HEK293 (cell line): Measurements from ENCODE around the gene PRKCA.

Experiments used
- CTCF ChIA-PET: fragments of 350-600 bp; formaldehyde crosslinking; extraction: SDS; loops from one replicate; lab custom pipeline; 2021; ENCODE audit warnings: antibody characterized with exemption; lab: Yijun Ruan, JAX
- POLR2A ChIA-PET: fragments of 300-600 bp; formaldehyde crosslinking; extraction: SDS; loops from one replicate; lab custom pipeline; 2020; ENCODE audit warnings: antibody characterized with exemption, inconsistent platforms; lab: Yijun Ruan, JAX
- H3K27ac ChIP-seq: fragments of 200-500 bp; sonication (Bioruptor generic); 2 replicates; pipeline ENCODE4 v1.5.1; 2014; ENCODE audit warnings: low read depth, low read length, control low read depth, inconsistent platforms; ENCODE audit errors: extremely low read depth
- H3K36me3 ChIP-seq, 2 experiments: fragments of 200-500 bp in 1 of 2; sonication (Bioruptor generic) in 1 of 2; 1 replicate in 1 of 2; 2 replicates in 1 of 2; pipeline ENCODE4 v1.5.1; 2014 to 2017; ENCODE audit warnings: inconsistent platforms in 2 of 2, low read length in 2 of 2; ENCODE audit not compliant: control insufficient read depth in 2 of 2, insufficient read depth in 1 of 2
- H3K4me1 ChIP-seq: fragments of 200-500 bp; sonication (Bioruptor generic); 2 replicates; pipeline ENCODE4 v1.5.1; 2014; ENCODE audit warnings: mild to moderate bottlenecking, low read length, inconsistent platforms; ENCODE audit not compliant: control insufficient read depth, insufficient read depth
- H3K4me3 ChIP-seq: 2 replicates; pipeline ENCODE4 v1.5.1; 2011; ENCODE audit warnings: low read depth, mild to moderate bottlenecking, control low read depth, low read length, moderate library complexity
- H3K9me3 ChIP-seq: fragments of 200-500 bp; sonication (Bioruptor generic); 2 replicates; pipeline ENCODE4 v1.5.1; 2014; ENCODE audit warnings: low read depth, low read length, inconsistent platforms; ENCODE audit not compliant: control insufficient read depth, insufficient read depth
- BCL11A ChIP-seq: fragments of 450-650 bp; formaldehyde crosslinking; IDR thresholded peaks from 2 replicates; pipeline ENCODE4 v1.5.1; 2016; ENCODE audit warnings: low read depth, missing biosample characterization, missing genetic modification characterization
- EGR2 ChIP-seq: fragments of 450-650 bp; formaldehyde crosslinking; IDR thresholded peaks from 2 replicates; pipeline ENCODE4 v1.5.1; 2016; ENCODE audit warnings: low read depth, missing biosample characterization, missing genetic modification characterization
- GLI2 ChIP-seq: fragments of 450-650 bp; formaldehyde crosslinking; IDR thresholded peaks from 2 replicates; pipeline ENCODE4; 2017; ENCODE audit warnings: missing biosample characterization, missing genetic modification characterization, low read depth, borderline replicate concordance
- WT1 ChIP-seq: fragments of 450-650 bp; formaldehyde crosslinking; IDR thresholded peaks from 2 replicates; pipeline ENCODE4 v1.5.1; 2016; ENCODE audit warnings: missing biosample characterization, missing genetic modification characterization
- ZNF140 ChIP-seq: fragments of 450-650 bp; formaldehyde crosslinking; IDR thresholded peaks from 2 replicates; pipeline ENCODE4 v1.5.1; 2016; ENCODE audit warnings: missing biosample characterization, missing genetic modification characterization
- ZNF175 ChIP-seq: fragments of 450-650 bp; formaldehyde crosslinking; IDR thresholded peaks from 2 replicates; pipeline ENCODE4 v1.5.1; 2016; ENCODE audit warnings: missing biosample characterization, missing genetic modification characterization
- ZNF280C ChIP-seq: fragments of 450-650 bp; formaldehyde crosslinking; IDR thresholded peaks from 2 replicates; pipeline ENCODE4 v1.5.1; 2016; ENCODE audit warnings: missing biosample characterization, missing genetic modification characterization
- ZNF302 ChIP-seq: fragments of 450-650 bp; formaldehyde crosslinking; IDR thresholded peaks from 2 replicates; pipeline ENCODE4 v1.5.1; 2016; ENCODE audit warnings: missing biosample characterization, missing genetic modification characterization, low read depth
- ZNF366 ChIP-seq: fragments of 450-650 bp; formaldehyde crosslinking; conservative IDR thresholded peaks from 2 replicates; pipeline ENCODE4 v1.5.1; 2016; ENCODE audit warnings: missing biosample characterization, missing genetic modification characterization
- ZNF529 ChIP-seq: fragments of 450-650 bp; formaldehyde crosslinking; IDR thresholded peaks from 2 replicates; pipeline ENCODE4 v1.5.1; 2017; ENCODE audit warnings: missing genetic modification characterization, missing biosample characterization; ENCODE audit not compliant: insufficient replicate concordance
- ZNF555 ChIP-seq: fragments of 450-650 bp; formaldehyde crosslinking; conservative IDR thresholded peaks from 2 replicates; pipeline ENCODE4 v1.5.1; 2017; ENCODE audit warnings: missing biosample characterization, mild to moderate bottlenecking, missing genetic modification characterization, inconsistent platforms
- ZNF558 ChIP-seq: fragments of 450-650 bp; formaldehyde crosslinking; IDR thresholded peaks from 2 replicates; pipeline ENCODE4 v1.5.1; 2016; ENCODE audit warnings: missing biosample characterization, missing genetic modification characterization
- ZNF560 ChIP-seq: fragments of 450-650 bp; formaldehyde crosslinking; IDR thresholded peaks from 2 replicates; pipeline ENCODE4 v1.5.1; 2017; ENCODE audit warnings: missing biosample characterization, missing genetic modification characterization, borderline replicate concordance
- ZNF596 ChIP-seq: fragments of 450-650 bp; IDR thresholded peaks from 2 replicates; pipeline ENCODE4 v1.5.0; 2018; ENCODE audit warnings: missing biosample characterization, mild to moderate bottlenecking, missing genetic modification characterization, moderate library complexity
- ZNF701 ChIP-seq: fragments of 450-650 bp; formaldehyde crosslinking; IDR thresholded peaks from 2 replicates; pipeline ENCODE4 v1.5.1; 2016; ENCODE audit warnings: missing biosample characterization, missing genetic modification characterization
- ZSCAN18 ChIP-seq: fragments of 450-650 bp; formaldehyde crosslinking; IDR thresholded peaks from 2 replicates; pipeline ENCODE4 v1.5.1; 2016; ENCODE audit warnings: missing biosample characterization, missing genetic modification characterization
- ZSCAN4 ChIP-seq: fragments of 450-650 bp; formaldehyde crosslinking; IDR thresholded peaks from 2 replicates; pipeline ENCODE4 v1.5.1; 2017; ENCODE audit warnings: missing biosample characterization, missing genetic modification characterization

Gene PRKCA

GRCh38 chr17:66369830-66370229, 67.4 kb downstream of the PRKCA start:
- POLR2A ChIA-PET = interaction anchor here (0.6 to 0.7 kb wide), 2 partner anchors 8 to 724 kb away, joined by 3 read pairs; no protein-coding TSS in a partner anchor
- Histone ChIP-seq H3K4me1 (peaks cover 29% of the 10 kb centered on the region), H3K27ac (no peak overlapping the region), H3K9me3 (no peaks in the 10 kb centered on the region), H3K36me3 (no peaks in the 10 kb centered on the region), H3K4me3 (no peak overlapping the region)
- CTCF ChIA-PET = interaction anchor here (0.6 kb wide), 1 partner anchor 18 kb away, joined by 3 read pairs; no protein-coding TSS in a partner anchor
- TF ChIP-seq WT1 (tag by site-specific recombination) = no peak
- no peak for TF ChIP-seq ZSCAN4 (tag by site-specific recombination)
- TF ChIP-seq GLI2 (tag by site-specific recombination) = no peak
- TF ChIP-seq ZNF175 (tag by site-specific recombination) = no peak
- no peak for TF ChIP-seq ZNF555
- no peak for TF ChIP-seq ZNF529 (tag by site-specific recombination)
- no peak for TF ChIP-seq ZNF366 (tag by site-specific recombination)
- TF ChIP-seq ZNF280C (tag by site-specific recombination) = no peak
- TF ChIP-seq ZNF302 = no peak
- no peak for TF ChIP-seq BCL11A (tag by site-specific recombination)
- no peak for TF ChIP-seq EGR2 (tag by site-specific recombination)
- TF ChIP-seq ZNF560 (tag by site-specific recombination) = no peak
- TF ChIP-seq ZNF558 (tag by site-specific recombination) = no peak
- no peak for TF ChIP-seq ZSCAN18
- TF ChIP-seq ZNF596 (tag by site-specific recombination) = no peak

GRCh38 chr17:66371561-66371960, 69.1 kb downstream of the PRKCA start:
- ChIA-PET POLR2A (no interaction called here), CTCF (no interaction called here)
- TF ChIP-seq ZNF701 (tag by site-specific recombination) (no peak), ZSCAN18 (no peak), ZNF140 (tag by site-specific recombination) (no peak)
- Histone ChIP-seq H3K4me3 (no peak overlapping the region), H3K9me3 (no peaks in the 10 kb centered on the region), H3K27ac (no peak overlapping the region), H3K4me1 (peaks cover 26% of the 10 kb centered on the region), H3K36me3 (no peaks in the 10 kb centered on the region)
